ENCODE measurements around the gene CPN1. TPM values are rescaled to one million over a fixed set of nuclear protein-coding genes. Genes with fewer than 3 reads are reported as not detected.

Gene CPN1
- total RNA-seq, 2 experiments from 2014 or later: not detected

GRCh38 chr10:100109670-100110069, 28.0 kb upstream of the CPN1 start:
- BruUV-seq (replicated peaks): no TSS peak
- ChIA-PET POLR2A (no interaction called here), CTCF (ENCODE audit: unreplicated experiment) (no interaction called here)
- H3K9me2 ChIP-seq (ENCODE audit: insufficient read depth, low read length): no peaks in the 10 kb centered on the region
- no peak overlapping the region for H3K4me2 ChIP-seq (ENCODE audit: low read length)
- H3K27ac ChIP-seq (ENCODE audit: low read depth, low read length, poor library complexity, severe bottlenecking): no peak overlapping the region
- H3K4me3 ChIP-seq (ENCODE audit: low read depth, low read length, poor library complexity, severe bottlenecking): no peak overlapping the region
- H3K4me1 ChIP-seq (ENCODE audit: insufficient read depth, low read length, poor library complexity, severe bottlenecking): no peaks in the 10 kb centered on the region
- no peaks in the 10 kb centered on the region for H4K20me1 ChIP-seq (ENCODE audit: insufficient read depth, low read length)
- no peaks in the 10 kb centered on the region for H3K79me2 ChIP-seq (ENCODE audit: insufficient read depth, low read depth, low read length)
- no peak for TF ChIP-seq CTCF (conservative IDR thresholded peaks at IDR 0.05; ENCODE audit: low read length)
- intact Hi-C loops (cut with micrococcal nuclease; ENCODE audit: unreplicated experiment): no loop called here
- peak; percentile 51 for DNase-seq (ENCODE audit: low spot score)
- peak overlapping the region; percentile 36; the same call in 1 of the 2 replicates for H2AFZ ChIP-seq (ENCODE audit: low read length)
- no peaks in the 10 kb centered on the region for H3K9me3 ChIP-seq (ENCODE audit: low read length)
- H3K36me3 ChIP-seq (ENCODE audit: insufficient read depth, low read length): no peaks in the 10 kb centered on the region

GRCh38 chr10:100106865-100107264, 25.2 kb upstream of the CPN1 start:
- intact Hi-C loops (cut with micrococcal nuclease; ENCODE audit: unreplicated experiment): no loop called here
- POLR2A ChIA-PET: interaction anchor here (1.0 kb wide), 1 partner anchor 11 kb away, joined by 3 read pairs; no protein-coding TSS in a partner anchor
- no peaks in the 10 kb centered on the region for H3K79me2 ChIP-seq (ENCODE audit: insufficient read depth, low read depth, low read length)
- H4K20me1 ChIP-seq (ENCODE audit: insufficient read depth, low read length): no peaks in the 10 kb centered on the region
- no peaks in the 10 kb centered on the region for H3K9me2 ChIP-seq (ENCODE audit: insufficient read depth, low read length)
- no peak overlapping the region for H3K4me2 ChIP-seq (ENCODE audit: low read length)
- H3K4me1 ChIP-seq (ENCODE audit: insufficient read depth, low read length, poor library complexity, severe bottlenecking): no peaks in the 10 kb centered on the region
- H3K27ac ChIP-seq (ENCODE audit: low read depth, low read length, poor library complexity, severe bottlenecking): no peak overlapping the region
- CTCF ChIA-PET (ENCODE audit: unreplicated experiment): no interaction called here
- H3K36me3 ChIP-seq (ENCODE audit: insufficient read depth, low read length): no peaks in the 10 kb centered on the region
- no peaks in the 10 kb centered on the region for H3K9me3 ChIP-seq (ENCODE audit: low read length)
- BruUV-seq (replicated peaks): no TSS peak
- no peak overlapping the region for H2AFZ ChIP-seq (ENCODE audit: low read length)
- no peak for TF ChIP-seq CTCF (conservative IDR thresholded peaks at IDR 0.05; ENCODE audit: low read length)
- no peak for TF ChIP-seq EZH2phosphoT487 (IDR thresholded peaks at IDR 0.05; ENCODE audit: borderline replicate concordance, low read depth, low read length)
- no peak overlapping the region for H3K4me3 ChIP-seq (ENCODE audit: low read depth, low read length, poor library complexity, severe bottlenecking)
- no peak for DNase-seq (ENCODE audit: low spot score)

GRCh38 chr10:100104300-100104699, 22.6 kb upstream of the CPN1 start:
- Histone ChIP-seq H3K4me2 (ENCODE audit: low read length) (no peak overlapping the region), H3K4me3 (ENCODE audit: low read depth, low read length, poor library complexity, severe bottlenecking) (no peak overlapping the region), H3K79me2 (ENCODE audit: insufficient read depth, low read depth, low read length) (no peaks in the 10 kb centered on the region), H3K36me3 (ENCODE audit: insufficient read depth, low read length) (no peaks in the 10 kb centered on the region), H4K20me1 (ENCODE audit: insufficient read depth, low read length) (no peaks in the 10 kb centered on the region), H3K9me2 (ENCODE audit: insufficient read depth, low read length) (no peaks in the 10 kb centered on the region), H2AFZ (ENCODE audit: low read length) (no peak overlapping the region), H3K4me1 (ENCODE audit: insufficient read depth, low read length, poor library complexity, severe bottlenecking) (no peaks in the 10 kb centered on the region), H3K27ac (ENCODE audit: low read depth, low read length, poor library complexity, severe bottlenecking) (no peak overlapping the region), H3K9me3 (ENCODE audit: low read length) (no peaks in the 10 kb centered on the region)
- CTCF ChIA-PET (ENCODE audit: unreplicated experiment): no interaction called here
- no TSS peak for BruUV-seq (replicated peaks)
- no peak for DNase-seq (ENCODE audit: low spot score)
- intact Hi-C loops (cut with micrococcal nuclease; ENCODE audit: unreplicated experiment): no loop called here
- POLR2A ChIA-PET: no interaction called here
- no peak for TF ChIP-seq CTCF (conservative IDR thresholded peaks at IDR 0.05; ENCODE audit: low read length)
- TF ChIP-seq EZH2phosphoT487 (IDR thresholded peaks at IDR 0.05; ENCODE audit: borderline replicate concordance, low read depth, low read length): no peak

All from OCI-LY7 (cell line).